SK-N-SH (cell line): ENCODE results near the gene DSCAML1. TPM values are rescaled to one million over a fixed set of nuclear protein-coding genes. Genes with fewer than 3 reads are reported as not detected.

Source experiments
- CTCF ChIA-PET: fragments of 300-600, 350-600 bp; formaldehyde crosslinking; extraction: SDS; loops from one replicate; lab custom pipeline; 2021; lab: Yijun Ruan, JAX
- POLR2A ChIA-PET: fragments of 350-600 bp; sonication (Branson Sonifier 250); formaldehyde crosslinking; extraction: SDS; loops from one replicate; lab custom pipeline; 2020; ENCODE audit warnings: antibody characterized with exemption, inconsistent platforms; lab: Yijun Ruan, JAX
- DNase-seq: peaks from one replicate; pipeline ENCODE4 v3.0.0; 2012
- H2AFZ ChIP-seq: fragments of 200-600 bp; sonication (generic); 2 replicates; pipeline ENCODE4 v1.8.1; 2016; ENCODE audit warnings: antibody characterized with exemption, mild to moderate bottlenecking, low read depth
- H3F3A ChIP-seq: fragments of 200-600 bp; sonication (generic); replicated peaks from 2 replicates; pipeline ENCODE3; 2016; ENCODE audit warnings: antibody characterized with exemption, mild to moderate bottlenecking; ENCODE audit not compliant: insufficient read depth
- H3K27ac ChIP-seq, 2 experiments: fragments of 200-500 bp in 1 of 2; fragments of 200-600 bp in 1 of 2; sonication (Bioruptor generic) in 1 of 2; sonication (generic), shearing (Covaris generic) in 1 of 2; 2 replicates each; pipeline versions ENCODE4 v1.5.1 to v1.6.1; 2014 to 2016; ENCODE audit warnings: low read depth in 2 of 2, inconsistent platforms in 1 of 2, low read length in 1 of 2, mild to moderate bottlenecking in 1 of 2, mixed read lengths in 1 of 2
- H3K27me3 ChIP-seq: fragments of 200-600 bp; sonication (generic), shearing (Covaris generic); 2 replicates; pipeline ENCODE4 v1.6.1; 2016; ENCODE audit warnings: mixed run types; ENCODE audit not compliant: insufficient read depth
- H3K36me3 ChIP-seq, 2 experiments: fragments of 200-500 bp in 1 of 2; fragments of 200-600 bp in 1 of 2; sonication (Bioruptor generic) in 1 of 2; sonication (generic) in 1 of 2; replicated peaks in 1 of 2; 2 replicates each; pipeline versions ENCODE3 to v1.5.1; 2014 to 2016; ENCODE audit warnings: low read length in 1 of 2, mild to moderate bottlenecking in 1 of 2; ENCODE audit not compliant: insufficient read depth in 2 of 2, control insufficient read depth in 1 of 2
- H3K4me1 ChIP-seq, 2 experiments: fragments of 200-500 bp in 1 of 2; fragments of 200-600 bp in 1 of 2; sonication (Bioruptor generic) in 1 of 2; sonication (generic), shearing (Covaris generic) in 1 of 2; 2 replicates each; pipeline versions ENCODE4 v1.5.1 to v1.6.1; 2014 to 2016; ENCODE audit warnings: low read depth in 1 of 2, low read length in 1 of 2, mixed run types in 1 of 2; ENCODE audit not compliant: insufficient read depth in 2 of 2, control insufficient read depth in 1 of 2
- H3K4me2 ChIP-seq: fragments of 200-600 bp; sonication (generic), shearing (Covaris generic); 2 replicates; pipeline ENCODE4 v1.6.1; 2017; ENCODE audit warnings: mixed run types
- H3K4me3 ChIP-seq, 2 experiments: fragments of 200-500 bp in 1 of 2; fragments of 200-600 bp in 1 of 2; sonication (Bioruptor generic) in 1 of 2; sonication (generic), shearing (Covaris generic) in 1 of 2; 2 replicates each; pipeline versions ENCODE4 v1.5.1 to v1.8.1; 2014 to 2016; ENCODE audit warnings: low read depth in 2 of 2, inconsistent platforms in 1 of 2, low read length in 1 of 2, mild to moderate bottlenecking in 1 of 2, mixed read lengths in 1 of 2, moderate library complexity in 1 of 2
- H3K79me2 ChIP-seq: fragments of 200-600 bp; sonication (generic); 2 replicates; pipeline ENCODE4 v1.8.1; 2017; ENCODE audit warnings: mild to moderate bottlenecking; ENCODE audit not compliant: insufficient read depth
- H3K9ac ChIP-seq: fragments of 200-600 bp; sonication (generic); 2 replicates; pipeline ENCODE4 v1.6.1; 2017; ENCODE audit warnings: mixed run types
- H3K9me2 ChIP-seq: fragments of 200-600 bp; sonication (generic); 2 replicates; pipeline ENCODE4 v1.6.1; 2017; ENCODE audit warnings: mixed run types
- H3K9me3 ChIP-seq: fragments of 200-600 bp; sonication (generic); 2 replicates; pipeline ENCODE4 v1.6.1; 2017; ENCODE audit warnings: mixed run types, mild to moderate bottlenecking, moderate library complexity
- H4K20me1 ChIP-seq: fragments of 200-600 bp; sonication (generic); 2 replicates; pipeline ENCODE4 v1.6.1; 2017; ENCODE audit warnings: mild to moderate bottlenecking, mixed run types; ENCODE audit not compliant: insufficient read depth
- CHD2 ChIP-seq: fragments of 150-350 bp; IDR thresholded peaks from 2 replicates; pipeline ENCODE4 v1.6.1; 2018; ENCODE audit warnings: low read length; ENCODE audit not compliant: partially characterized antibody
- EP300 ChIP-seq, 2 experiments: IDR thresholded peaks; 2 replicates each; pipeline versions ENCODE4 v1.4.0 to v1.6.1; 2012; ENCODE audit warnings: borderline replicate concordance in 1 of 2, low read depth in 1 of 2, low read length in 1 of 2
- FOSL2 ChIP-seq: IDR thresholded peaks from 2 replicates; pipeline ENCODE4 v1.4.0; 2012; ENCODE audit warnings: low read depth, mild to moderate bottlenecking, moderate library complexity, borderline replicate concordance
- FOXM1 ChIP-seq: IDR thresholded peaks from 2 replicates; pipeline ENCODE4 v1.4.0; 2012; ENCODE audit warnings: low read depth, mild to moderate bottlenecking
- NFIC ChIP-seq: IDR thresholded peaks from 2 replicates; pipeline ENCODE4 v1.4.0; 2012; ENCODE audit warnings: borderline replicate concordance
- PBX3 ChIP-seq: IDR thresholded peaks from 2 replicates; pipeline ENCODE4; 2012
- RCOR1 ChIP-seq: fragments of 150-350 bp; IDR thresholded peaks from 2 replicates; pipeline ENCODE4 v1.6.1; 2017; ENCODE audit warnings: antibody characterized with exemption, low read length
- TAF1 ChIP-seq: IDR thresholded peaks from 2 replicates; pipeline ENCODE4 v1.6.1; 2012; ENCODE audit warnings: low read depth, mild to moderate bottlenecking, low read length, moderate library complexity, borderline replicate concordance
- TCF12 ChIP-seq: IDR thresholded peaks from 2 replicates; pipeline ENCODE4 v1.4.0; 2012
- USF1 ChIP-seq: IDR thresholded peaks from 2 replicates; pipeline ENCODE4 v1.4.0; 2012; ENCODE audit warnings: low read depth, borderline replicate concordance
- WGBS: methylation state at CpG from one replicate; pipeline ENCODE4 v1.1.6; 2017; ENCODE audit warnings: low lambda C conversion rate; 5-methylcytosine and 5-hydroxymethylcytosine counted together
- polyA plus RNA-seq, 3 experiments: library from polyadenylated mRNA; depleted of rRNA; stranded (reverse); fragments of >200 nt; gene quantifications; 2 replicates each; pipeline ENCODE4 v1.2.3, GENCODE V29; 2012
- TF ChIP-seq, protein P1 (sequence below): IDR thresholded peaks from 2 replicates; pipeline ENCODE4 v1.4.0; 2012; ENCODE audit warnings: low read depth

The DSCAML1 gene
- polyA plus RNA-seq, 1 of the 3 experiments (the other 2 are of a cell fraction), result not detected

GRCh38 chr11:117538263-117539135 is 258.5 kb downstream of the DSCAML1 start:
- Histone ChIP-seq H3F3A (no peaks in the 10 kb centered on the region), H3K4me2 (no peak overlapping the region), H3K79me2 (no peaks in the 10 kb centered on the region), H3K36me3 (no peaks in the 10 kb centered on the region), H3K9me2 (no peaks in the 10 kb centered on the region), H3K9me3 (no peaks in the 10 kb centered on the region), H3K27me3 (peaks cover 7% of the 10 kb centered on the region; the same call in 1 of the 2 replicates), H3K9ac (no peak overlapping the region), H3K4me1 (peaks cover 0 to 24% of the 10 kb centered on the region in 2 experiments; a peak in 1 of 4 replicates), H4K20me1 (no peaks in the 10 kb centered on the region), H3K27ac (peak overlapping the region in 1 of 2 experiments; percentile 51; a peak in 2 of 4 replicates), H3K4me3 (no peak overlapping the region), H2AFZ (no peak overlapping the region)
- WGBS, result 46% methylated on average over 10 of the region's 13 CpGs
- DNase-seq, result peak; percentile 76
- TF ChIP-seq EP300 (IDR thresholded peaks at IDR 0.05; ENCODE audit: borderline replicate concordance in 1 of 2, low read depth in 1 of 2, low read length in 1 of 2) (no peak), TAF1 (no peak), CHD2 (peak; percentile 9), NFIC (no peak), RCOR1 (no peak), FOXM1 (no peak)
- POLR2A ChIA-PET, result no interaction called here
- CTCF ChIA-PET, result interaction anchor here (1.1 to 2.8 kb wide), 5 partner anchors 10 to 112 kb away, joined by 3 to 14 read pairs (median 7); no protein-coding TSS in a partner anchor

DNA sequence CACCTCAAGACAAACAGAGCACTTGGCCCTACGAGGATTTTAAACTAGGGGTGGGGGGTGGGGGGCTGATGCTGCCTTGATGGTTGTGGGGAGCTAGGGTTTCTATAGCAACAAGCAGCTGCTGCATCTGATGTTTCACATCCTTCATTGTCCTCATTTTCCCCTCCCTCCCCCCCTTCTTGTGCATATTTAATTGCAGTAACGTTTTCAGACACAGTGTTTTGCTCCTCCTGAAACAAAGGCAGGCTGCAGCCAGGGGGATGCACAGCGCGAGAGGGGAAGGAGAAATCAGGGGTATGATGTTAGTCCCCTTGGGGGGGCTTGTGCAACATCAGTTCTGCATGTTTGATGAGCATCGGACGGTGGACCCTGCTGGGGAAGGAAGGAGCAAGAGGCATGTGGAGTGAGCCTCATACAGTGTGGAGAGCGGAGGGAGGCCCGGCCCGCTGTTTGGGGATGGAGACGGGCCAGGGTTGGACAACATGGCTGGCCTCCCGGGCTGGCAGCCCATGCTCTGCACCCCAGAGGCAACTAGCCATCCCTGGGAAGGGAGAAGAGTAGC is 261.1 kb downstream of the DSCAML1 start:
- Histone ChIP-seq H3K9me2 (no peaks in the 10 kb centered on the region), H2AFZ (no peak overlapping the region), H3K27ac (no peak overlapping the region), H3K4me3 (no peak overlapping the region), H3K9me3 (no peaks in the 10 kb centered on the region), H4K20me1 (no peaks in the 10 kb centered on the region), H3K79me2 (no peaks in the 10 kb centered on the region), H3K4me1 (peaks cover 0 to 24% of the 10 kb centered on the region in 2 experiments; a peak in 1 of 4 replicates), H3F3A (no peaks in the 10 kb centered on the region), H3K4me2 (no peak overlapping the region), H3K9ac (no peak overlapping the region), H3K36me3 (no peaks in the 10 kb centered on the region), H3K27me3 (peaks cover under 1% of the 10 kb centered on the region; the same call in 1 of the 2 replicates)
- no peak for DNase-seq
- ChIA-PET CTCF (interaction anchor here (0.8 to 2.8 kb wide), 7 partner anchors 8 to 273 kb away, joined by 3 to 11 read pairs (median 3); no protein-coding TSS in a partner anchor), POLR2A (no interaction called here)
- TF ChIP-seq NFIC, result no peak
- no peak for TF ChIP-seq PBX3
- TF ChIP-seq TCF12, result no peak
- TF ChIP-seq, protein P1, sequence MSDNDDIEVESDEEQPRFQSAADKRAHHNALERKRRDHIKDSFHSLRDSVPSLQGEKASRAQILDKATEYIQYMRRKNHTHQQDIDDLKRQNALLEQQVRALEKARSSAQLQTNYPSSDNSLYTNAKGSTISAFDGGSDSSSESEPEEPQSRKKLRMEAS, result no peak
- TF ChIP-seq FOSL2, result no peak
- TF ChIP-seq USF1, result no peak
- 61% methylated on average over 11 of the region's 11 CpGs for WGBS
